Skeletal muscle tissue (tissue), 4 donors: ENCODE results near the gene KRT74. TPM values are rescaled to one million over a fixed set of nuclear protein-coding genes. Genes with fewer than 3 reads are reported as not detected.

Experiments
- H3K27ac ChIP-seq: one replicate; pipeline ENCODE4 v1.7.0; 2013; ENCODE audit warnings: mild to moderate bottlenecking, low read depth, low read length, inconsistent platforms
- H3K27me3 ChIP-seq, 3 donors: one replicate each; pipeline ENCODE4 v1.7.0; 2013; ENCODE audit warnings: low read length in 3 of 3; ENCODE audit not compliant: control insufficient read depth in 3 of 3, insufficient read depth in 3 of 3
- H3K36me3 ChIP-seq, 3 donors: one replicate each; pipeline ENCODE4 v1.7.0; 2013; ENCODE audit warnings: low read length in 3 of 3; ENCODE audit not compliant: control insufficient read depth in 3 of 3, insufficient read depth in 3 of 3
- H3K4me1 ChIP-seq, 3 donors: one replicate each; pipeline ENCODE4 v1.7.0; 2013; ENCODE audit warnings: low read length in 3 of 3, mild to moderate bottlenecking in 3 of 3; ENCODE audit not compliant: control insufficient read depth in 3 of 3, insufficient read depth in 3 of 3
- H3K4me3 ChIP-seq, 3 donors: one replicate each; pipeline ENCODE4 v1.7.0; 2013; ENCODE audit warnings: low read length in 3 of 3
- H3K9ac ChIP-seq, 3 donors: one replicate each; pipeline ENCODE4 v1.7.0; 2013; ENCODE audit warnings: low read length in 3 of 3, mild to moderate bottlenecking in 3 of 3, moderate library complexity in 2 of 3, low read depth in 1 of 3
- H3K9me3 ChIP-seq, 3 donors: one replicate each; pipeline ENCODE4 v1.7.0; 2013; ENCODE audit warnings: low read length in 3 of 3; ENCODE audit not compliant: control insufficient read depth in 3 of 3
- total RNA-seq: library from RNA; depleted of rRNA; stranded (reverse); fragments of >200 nt; gene quantifications from one replicate; pipeline ENCODE4 v1.2.3, GENCODE V29; 2014
- donor health status: Osteomylitis.

The KRT74 gene
- total RNA-seq, 1 donor from 2014 or later: not detected

DNA sequence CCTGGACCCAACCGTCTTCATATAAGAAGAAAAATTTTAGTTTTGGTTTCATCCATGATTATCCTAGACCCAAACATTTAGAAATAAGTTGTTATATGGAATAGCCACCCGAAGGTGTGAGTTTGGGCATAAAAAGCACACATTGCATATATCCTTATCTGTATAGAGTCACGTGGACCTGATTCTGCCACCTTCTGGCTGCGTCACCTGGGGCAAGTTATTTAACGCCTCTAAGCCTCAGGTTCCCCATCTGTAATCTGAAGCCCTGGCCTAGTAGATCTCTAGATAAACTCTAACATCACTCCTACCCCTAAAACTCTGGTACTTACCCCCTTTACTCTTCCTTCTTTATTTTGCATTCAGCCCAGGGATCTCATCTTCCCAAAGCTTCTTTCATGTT is 39.2 kb downstream of the KRT74 start:
- Histone ChIP-seq H3K36me3 (no peaks in the 10 kb centered on the region), H3K4me3 (no peak overlapping the region), H3K9me3 (no peaks in the 10 kb centered on the region), H3K9ac (no peak overlapping the region), H3K27me3 (peaks cover 0 to 5% (median 0%) of the 10 kb centered on the region in 3 donors), H3K4me1 (peaks cover 0 to 2% (median 0%) of the 10 kb centered on the region in 3 donors), H3K27ac (no peak overlapping the region)

DNA sequence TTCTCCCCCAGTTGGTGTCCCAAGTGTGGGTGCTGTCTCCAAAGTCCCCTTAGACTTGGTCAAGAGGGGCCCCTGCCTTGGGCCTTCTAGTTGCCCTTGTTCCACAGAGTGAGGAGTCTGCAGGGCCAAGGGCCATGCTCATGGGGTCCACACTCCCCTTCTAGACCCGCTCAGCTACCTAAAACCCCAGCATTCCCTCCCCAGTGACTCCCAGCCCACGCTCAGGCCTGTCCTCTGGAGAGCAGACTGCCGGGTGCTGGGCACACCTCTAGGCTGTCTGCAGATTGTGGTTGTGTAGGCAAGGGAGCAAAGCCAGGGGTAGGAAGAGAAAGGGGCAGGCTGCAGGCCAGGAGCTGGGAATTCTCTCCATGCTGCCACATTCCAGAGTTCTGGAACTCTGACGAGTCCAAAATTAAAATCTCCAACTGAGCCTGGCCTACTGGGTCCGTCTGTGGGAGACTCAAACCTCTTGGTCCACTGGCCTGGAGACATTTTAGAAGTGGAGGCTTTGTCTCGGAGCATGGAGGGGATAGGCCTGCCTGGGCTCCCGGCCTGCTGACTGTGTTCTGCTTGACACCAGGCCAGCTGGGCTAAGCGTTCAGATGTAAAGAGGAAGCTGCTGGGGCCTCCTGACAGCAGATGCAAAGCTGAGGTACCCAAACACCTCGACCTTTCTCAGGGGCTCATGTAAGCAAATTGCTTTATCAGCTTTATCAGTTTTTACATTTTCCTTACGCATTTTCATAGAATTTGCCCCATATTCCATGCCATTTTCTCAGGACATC is 39.8 kb downstream of the KRT74 start:
- no peak overlapping the region for H3K4me3 ChIP-seq
- H3K9ac ChIP-seq: no peak overlapping the region
- no peaks in the 10 kb centered on the region for H3K36me3 ChIP-seq
- H3K9me3 ChIP-seq: no peaks in the 10 kb centered on the region
- no peak overlapping the region for H3K27ac ChIP-seq
- H3K27me3 ChIP-seq: peaks cover 0 to 6% (median 0%) of the 10 kb centered on the region in 3 donors
- peaks cover 0 to 2% (median 0%) of the 10 kb centered on the region in 3 donors for H3K4me1 ChIP-seq

DNA sequence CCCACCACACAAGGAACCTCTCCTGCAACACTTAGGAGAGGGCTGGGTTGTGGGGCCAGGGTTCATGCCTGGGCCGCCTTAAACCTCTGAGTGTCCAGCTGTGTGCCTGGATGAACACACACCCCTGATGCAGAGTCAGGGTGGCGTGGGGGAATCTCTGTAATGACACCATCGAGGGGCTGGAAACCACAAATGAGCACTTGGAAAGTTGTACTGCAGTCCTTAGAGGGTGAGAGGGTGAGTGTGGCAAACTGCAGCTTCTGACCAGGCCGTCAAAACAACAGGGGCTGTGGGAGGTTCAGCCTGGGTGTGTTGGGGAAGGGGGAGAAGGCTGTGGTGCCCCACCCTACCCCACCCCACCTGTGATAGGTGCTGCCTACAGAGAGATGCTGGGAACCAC is 41.0 kb downstream of the KRT74 start:
- Histone ChIP-seq H3K36me3 (no peaks in the 10 kb centered on the region), H3K9ac (no peak overlapping the region), H3K4me3 (no peak overlapping the region), H3K27me3 (peaks cover 0 to 9% (median 0%) of the 10 kb centered on the region in 3 donors), H3K27ac (no peak overlapping the region), H3K9me3 (no peaks in the 10 kb centered on the region), H3K4me1 (no peaks in the 10 kb centered on the region)

DNA sequence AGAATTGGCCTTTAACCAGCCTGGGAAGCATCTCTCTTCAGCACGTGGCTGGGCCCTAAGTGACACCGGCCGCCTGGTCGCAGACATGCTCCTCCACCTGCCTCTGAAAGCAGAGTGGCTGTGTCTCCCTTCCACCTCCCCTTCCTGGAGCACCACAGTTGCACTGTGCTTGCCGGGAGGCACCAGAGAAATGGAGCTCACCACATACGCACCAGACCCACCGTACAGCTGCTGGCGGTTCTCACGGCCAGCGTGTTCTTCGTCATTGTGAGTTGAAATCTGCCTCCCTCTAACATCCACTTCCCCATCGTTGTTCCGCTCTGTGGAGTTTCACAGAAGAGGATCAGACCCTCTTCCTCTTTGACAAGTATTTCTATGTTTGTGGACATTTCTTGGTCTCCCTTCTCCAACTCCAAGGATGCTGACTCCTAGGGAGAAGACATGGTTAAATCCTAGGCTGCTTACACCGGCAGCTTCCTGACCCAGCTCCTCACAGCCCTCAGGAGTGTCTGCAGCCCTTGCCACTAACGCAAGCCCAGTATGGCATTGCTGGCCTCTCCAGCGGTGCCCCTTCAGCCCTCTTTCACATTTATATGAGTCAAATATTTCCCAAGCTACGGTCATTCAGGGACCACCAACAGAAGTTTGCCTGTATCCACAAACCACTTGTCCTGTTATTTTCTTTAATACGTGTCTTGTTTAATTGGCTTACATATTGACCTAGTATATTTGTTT is 41.9 kb downstream of the KRT74 start:
- no peak overlapping the region for H3K9ac ChIP-seq

DNA sequence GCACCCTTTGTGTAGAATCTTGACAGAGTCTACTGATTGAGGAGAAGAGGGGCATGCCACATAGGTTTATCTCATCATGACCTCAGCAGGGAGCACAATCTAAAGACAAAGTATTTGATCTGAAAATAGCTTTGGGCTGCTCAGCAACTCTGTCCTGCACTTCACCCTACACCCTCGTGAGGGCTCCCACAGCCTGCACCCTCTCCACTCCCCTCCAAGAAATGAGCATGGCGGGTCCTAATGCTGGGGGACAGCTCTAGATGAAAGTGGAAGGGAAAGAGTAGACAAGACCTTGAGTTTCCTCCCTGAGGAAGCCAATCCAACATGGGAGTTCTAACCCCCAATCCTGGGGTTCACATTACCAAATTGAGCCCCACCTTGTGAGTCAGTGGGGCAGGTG is 42.7 kb downstream of the KRT74 start:
- H3K9ac ChIP-seq: no peak overlapping the region
- H3K4me1 ChIP-seq: no peaks in the 10 kb centered on the region
- H3K4me3 ChIP-seq: no peak overlapping the region
- no peak overlapping the region for H3K27ac ChIP-seq
- no peaks in the 10 kb centered on the region for H3K36me3 ChIP-seq
- peaks cover 0 to 12% (median 4%) of the 10 kb centered on the region in 3 donors for H3K27me3 ChIP-seq
- no peaks in the 10 kb centered on the region for H3K9me3 ChIP-seq

More for the DNA sequence above, 41.9 kb downstream of the KRT74 start:
- H3K4me3 ChIP-seq: no peak overlapping the region
- no peaks in the 10 kb centered on the region for H3K4me1 ChIP-seq
- H3K27me3 ChIP-seq: peaks cover 0 to 10% (median 0%) of the 10 kb centered on the region in 3 donors
- no peaks in the 10 kb centered on the region for H3K36me3 ChIP-seq
- H3K27ac ChIP-seq: no peak overlapping the region
- H3K9me3 ChIP-seq: no peaks in the 10 kb centered on the region

DNA sequence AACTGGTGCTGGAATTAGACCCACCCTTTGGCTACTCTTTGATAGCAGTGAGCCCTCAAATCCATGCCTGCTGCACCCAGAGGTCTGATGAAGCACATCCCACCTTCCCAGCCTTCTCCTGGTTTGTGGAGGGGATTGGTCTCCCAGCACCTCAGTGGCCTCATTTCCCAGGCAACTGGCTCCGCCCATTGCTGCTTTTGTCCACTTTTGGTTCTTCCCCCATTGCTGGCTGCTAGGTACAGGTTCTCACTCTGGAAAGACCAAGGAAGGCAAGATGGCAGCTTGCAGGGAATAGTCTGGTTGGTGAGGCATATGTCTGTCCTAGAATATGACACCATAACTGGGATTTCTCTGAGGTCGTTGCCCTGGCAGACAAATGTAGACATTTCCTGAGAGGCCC is 43.3 kb downstream of the KRT74 start:
- H3K27me3 ChIP-seq: peaks cover 0 to 14% (median 5%) of the 10 kb centered on the region in 3 donors
- H3K9me3 ChIP-seq: no peaks in the 10 kb centered on the region
- H3K36me3 ChIP-seq: no peaks in the 10 kb centered on the region
- H3K4me3 ChIP-seq: no peak overlapping the region
- no peak overlapping the region for H3K27ac ChIP-seq
- no peak overlapping the region for H3K9ac ChIP-seq
- H3K4me1 ChIP-seq: no peaks in the 10 kb centered on the region

DNA sequence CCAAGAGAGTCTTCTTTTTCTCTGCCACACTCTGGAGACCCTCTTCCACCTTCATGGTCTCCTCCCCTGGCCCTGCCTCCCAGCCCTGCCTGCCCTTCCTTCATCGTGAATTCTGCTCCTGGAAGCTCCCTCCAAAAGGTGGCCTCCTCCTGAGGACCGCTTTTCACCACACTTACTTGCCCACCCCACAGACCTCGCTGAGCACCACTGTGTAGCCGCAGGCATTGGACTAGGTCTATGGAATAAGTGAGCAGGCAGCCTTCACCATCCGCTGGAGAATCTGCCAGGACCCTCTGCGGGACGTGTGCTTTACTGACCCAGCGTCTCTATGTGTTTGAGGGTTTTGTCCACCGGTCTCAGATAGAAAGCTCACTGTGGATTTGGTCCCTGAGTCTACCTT is 43.8 kb downstream of the KRT74 start:
- H3K4me1 ChIP-seq: no peaks in the 10 kb centered on the region
- H3K27ac ChIP-seq: no peak overlapping the region
- H3K9ac ChIP-seq: no peak overlapping the region
- H3K9me3 ChIP-seq: no peaks in the 10 kb centered on the region
- no peak overlapping the region for H3K4me3 ChIP-seq
- peaks cover 0 to 17% (median 5%) of the 10 kb centered on the region in 3 donors for H3K27me3 ChIP-seq
- H3K36me3 ChIP-seq: no peaks in the 10 kb centered on the region

DNA sequence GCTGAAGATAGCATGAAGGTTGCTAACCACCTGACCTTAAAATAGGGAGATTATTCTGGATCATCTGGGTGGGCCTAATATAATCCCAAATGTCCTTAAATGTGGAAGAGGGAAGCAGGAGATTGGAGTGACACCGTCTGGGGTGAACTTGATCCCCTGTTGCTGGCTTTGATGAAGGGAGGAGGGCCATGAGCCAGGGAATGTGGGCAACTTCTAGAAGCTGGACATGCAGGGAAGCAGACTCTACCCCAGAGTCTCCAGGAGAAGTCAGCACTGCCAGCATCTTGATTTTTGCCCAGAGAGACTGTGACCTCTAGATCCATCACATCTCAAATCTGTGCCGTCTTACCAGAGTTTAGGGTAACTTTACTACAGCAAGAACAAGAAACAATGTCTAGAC is 44.2 kb downstream of the KRT74 start:
- Histone ChIP-seq H3K27ac (no peak overlapping the region), H3K27me3 (peaks cover 0 to 17% (median 5%) of the 10 kb centered on the region in 3 donors), H3K36me3 (no peaks in the 10 kb centered on the region), H3K4me1 (no peaks in the 10 kb centered on the region), H3K9me3 (no peaks in the 10 kb centered on the region), H3K9ac (no peak overlapping the region), H3K4me3 (no peak overlapping the region)

DNA sequence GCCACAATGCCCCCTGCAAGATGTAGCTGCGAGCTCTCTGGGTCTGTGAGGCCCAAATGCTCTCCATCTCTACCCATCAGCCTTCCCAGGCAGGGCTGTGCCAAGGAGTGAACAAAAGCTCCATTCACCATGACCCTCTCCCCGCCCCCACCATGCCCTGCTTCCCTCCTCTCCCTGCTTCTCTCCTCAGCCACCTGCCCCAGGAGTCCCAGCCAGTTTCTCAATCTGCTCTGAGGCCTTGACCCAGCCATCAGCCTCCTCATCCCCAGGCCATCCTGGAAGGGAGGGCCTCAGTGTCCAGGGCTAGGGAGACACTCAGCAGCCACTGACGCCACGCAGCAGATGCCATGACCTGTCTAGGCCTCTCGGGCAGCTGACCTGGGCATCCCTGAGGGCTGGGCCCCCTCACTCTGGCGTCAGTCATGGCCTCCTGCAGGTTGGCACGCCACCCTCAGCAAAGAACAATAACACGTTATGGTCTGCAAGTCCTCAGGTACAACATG is 45.0 kb downstream of the KRT74 start:
- Histone ChIP-seq H3K27me3 (peaks cover 0 to 15% (median 5%) of the 10 kb centered on the region in 3 donors), H3K4me1 (no peaks in the 10 kb centered on the region), H3K36me3 (no peaks in the 10 kb centered on the region), H3K27ac (no peak overlapping the region), H3K4me3 (no peak overlapping the region), H3K9me3 (no peaks in the 10 kb centered on the region), H3K9ac (no peak overlapping the region)
